GM12865 (cell line): ENCODE measurements around the gene LYL1.

Experiments
- DNase-seq: peaks from one replicate; pipeline ENCODE4 v3.0.0; 2010; ENCODE audit warnings: low read depth
- H3K4me3 ChIP-seq: 2 replicates; pipeline ENCODE4 v1.5.1; 2011; ENCODE audit warnings: mild to moderate bottlenecking, low read depth, low read length, control low read depth
- TF ChIP-seq, protein P1 (sequence below): IDR thresholded peaks from 2 replicates; pipeline ENCODE4 v1.5.1; 2011; ENCODE audit warnings: low read length, control low read depth, low read depth, inconsistent platforms; ENCODE audit not compliant: insufficient read depth; ENCODE audit errors: missing control alignments

The LYL1 gene

DNA sequence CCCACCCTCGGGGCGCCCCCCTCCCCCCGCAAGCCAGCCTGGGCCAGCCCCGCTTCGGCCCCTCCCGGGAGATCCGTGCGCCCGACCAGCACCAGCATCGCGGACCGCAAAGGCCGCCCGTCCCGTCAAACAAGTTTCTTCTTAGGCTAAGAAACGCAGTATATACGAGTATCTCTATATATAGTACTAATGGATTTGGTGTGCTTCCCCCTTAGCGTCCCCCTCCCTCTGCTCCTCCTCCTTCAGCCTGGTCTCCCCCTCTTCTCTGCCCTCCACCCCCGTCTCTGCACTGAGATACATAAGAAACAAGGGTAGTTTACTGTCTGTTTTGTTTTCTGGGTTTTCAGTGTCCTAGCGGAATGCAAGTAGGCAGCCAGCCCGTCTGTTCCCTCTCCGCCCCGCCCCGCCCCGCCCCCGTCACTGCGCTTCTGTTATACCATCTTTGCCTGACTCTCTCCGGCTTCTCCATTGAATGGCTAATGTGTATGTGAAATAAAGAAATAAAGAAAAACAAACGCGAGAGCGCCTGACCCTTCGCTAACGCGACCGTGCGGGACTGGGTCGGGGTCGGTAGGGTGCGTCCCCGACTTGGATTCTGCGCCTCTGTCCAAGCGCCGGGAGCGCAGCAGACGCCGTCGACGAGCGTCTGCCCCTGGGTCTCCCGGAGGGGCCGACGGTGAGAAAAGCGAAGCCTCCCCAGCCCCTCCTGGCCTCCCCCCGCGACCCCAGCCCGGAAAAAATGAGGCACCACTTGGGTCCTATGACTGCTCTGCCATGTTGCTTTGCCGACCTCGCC, 4.2 kb downstream of the LYL1 start:
- TF ChIP-seq, protein P1, sequence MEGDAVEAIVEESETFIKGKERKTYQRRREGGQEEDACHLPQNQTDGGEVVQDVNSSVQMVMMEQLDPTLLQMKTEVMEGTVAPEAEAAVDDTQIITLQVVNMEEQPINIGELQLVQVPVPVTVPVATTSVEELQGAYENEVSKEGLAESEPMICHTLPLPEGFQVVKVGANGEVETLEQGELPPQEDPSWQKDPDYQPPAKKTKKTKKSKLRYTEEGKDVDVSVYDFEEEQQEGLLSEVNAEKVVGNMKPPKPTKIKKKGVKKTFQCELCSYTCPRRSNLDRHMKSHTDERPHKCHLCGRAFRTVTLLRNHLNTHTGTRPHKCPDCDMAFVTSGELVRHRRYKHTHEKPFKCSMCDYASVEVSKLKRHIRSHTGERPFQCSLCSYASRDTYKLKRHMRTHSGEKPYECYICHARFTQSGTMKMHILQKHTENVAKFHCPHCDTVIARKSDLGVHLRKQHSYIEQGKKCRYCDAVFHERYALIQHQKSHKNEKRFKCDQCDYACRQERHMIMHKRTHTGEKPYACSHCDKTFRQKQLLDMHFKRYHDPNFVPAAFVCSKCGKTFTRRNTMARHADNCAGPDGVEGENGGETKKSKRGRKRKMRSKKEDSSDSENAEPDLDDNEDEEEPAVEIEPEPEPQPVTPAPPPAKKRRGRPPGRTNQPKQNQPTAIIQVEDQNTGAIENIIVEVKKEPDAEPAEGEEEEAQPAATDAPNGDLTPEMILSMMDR = no peak
- no peak for DNase-seq
- H3K4me3 ChIP-seq = peak overlapping the region; percentile 43; the same call in 1 of the 2 replicates

- DNase-seq = no peak
- TF ChIP-seq, protein P1 = no peak
- no peak overlapping the region for H3K4me3 ChIP-seq
Measured at GRCh38 chr19:13097463-13098258, 5.0 kb downstream of the LYL1 start.

DNA sequence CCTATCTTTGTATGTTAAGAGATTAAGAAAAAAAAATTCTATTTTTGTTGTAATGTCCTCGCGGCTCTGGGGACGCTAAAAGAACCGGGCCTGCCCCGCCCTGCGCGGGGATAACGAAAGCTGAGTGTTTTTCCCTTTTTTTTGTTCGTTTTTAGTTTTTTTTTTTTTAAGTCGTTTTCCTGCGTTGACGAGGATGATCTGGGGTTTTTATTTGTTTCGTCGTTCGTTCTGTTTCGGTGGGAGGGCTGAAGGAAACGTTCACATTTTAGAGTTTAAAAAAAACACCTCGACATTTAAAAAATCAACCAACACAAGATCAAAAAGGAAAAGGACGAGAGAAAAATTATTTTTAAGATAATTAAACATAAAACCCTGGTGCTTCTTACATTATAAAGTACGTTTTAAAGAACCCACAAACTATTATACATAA, 5.6 kb downstream of the LYL1 start:
- no peak overlapping the region for H3K4me3 ChIP-seq
- no peak for DNase-seq
- TF ChIP-seq, protein P1 = no peak

DNA sequence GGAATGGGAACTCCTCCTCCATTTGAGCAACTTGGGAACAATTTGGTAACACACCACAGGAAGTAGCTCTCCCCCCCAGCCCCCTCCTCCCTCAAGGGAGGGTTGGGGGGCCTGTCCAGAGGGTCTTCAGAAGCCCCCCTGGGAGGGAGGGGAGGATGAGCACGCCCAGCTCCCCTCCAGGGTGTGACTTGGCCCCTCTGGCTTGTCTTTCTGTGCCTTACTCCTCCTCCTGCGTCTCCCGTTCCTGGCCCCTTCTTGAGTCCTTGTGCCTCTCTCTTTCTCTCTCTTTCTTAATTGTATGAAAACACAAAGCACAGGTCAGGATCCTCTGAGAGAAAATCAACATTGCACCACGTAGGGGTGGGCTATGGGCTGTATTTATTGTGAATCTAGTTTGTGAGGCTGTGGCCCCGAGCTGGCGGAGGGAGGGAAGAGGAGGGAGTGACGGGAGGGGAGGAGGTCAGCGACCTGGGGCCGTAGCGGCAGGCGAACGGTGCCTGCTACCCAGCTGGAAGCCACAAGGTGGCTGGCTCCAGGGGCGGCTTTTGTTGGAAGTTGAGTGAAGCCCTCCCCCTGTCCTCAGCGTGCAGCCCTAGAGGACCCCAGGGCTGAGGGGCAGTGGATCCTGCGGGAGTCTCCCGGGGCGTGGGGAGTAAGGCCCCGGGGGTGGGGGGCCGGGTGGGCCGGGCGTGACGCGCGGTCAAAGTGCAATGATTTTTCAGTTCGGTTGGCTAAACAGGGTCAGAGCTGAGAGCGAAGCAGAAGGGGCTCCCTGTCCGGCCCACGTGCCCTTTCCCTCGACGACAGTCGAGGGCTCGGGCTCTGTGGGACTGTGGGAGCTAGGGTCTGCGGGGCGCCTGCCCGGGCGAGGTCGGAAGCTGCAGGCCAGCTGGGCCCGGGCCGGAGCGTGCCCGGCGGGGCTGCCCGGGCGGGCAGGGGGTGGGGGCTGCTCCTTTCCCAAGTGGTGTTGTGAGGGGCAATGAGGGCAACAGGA, 6.4 kb downstream of the LYL1 start:
- TF ChIP-seq, protein P1 = no peak
- no peak overlapping the region for H3K4me3 ChIP-seq
- no peak for DNase-seq

DNA sequence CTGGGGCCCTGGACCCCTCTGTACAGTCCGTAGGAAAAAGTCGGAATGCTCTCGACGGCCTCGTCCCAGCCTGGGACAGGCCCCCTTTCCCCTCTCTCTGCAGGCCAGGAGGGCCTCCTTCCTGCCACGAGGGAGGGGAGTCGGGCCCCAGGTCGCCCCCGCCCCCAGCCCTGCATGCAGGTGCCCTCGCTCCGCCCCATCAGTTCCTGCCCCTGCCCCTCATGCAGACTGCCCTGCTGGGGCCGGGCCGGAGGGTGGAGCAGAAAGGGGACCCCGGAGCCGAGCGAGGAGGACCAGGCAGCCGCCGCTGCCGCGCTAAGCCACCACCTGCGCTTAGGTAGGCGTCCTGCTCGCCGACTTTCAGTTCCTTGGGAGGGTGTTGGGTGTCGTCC, 7.3 kb downstream of the LYL1 start:
- H3K4me3 ChIP-seq = no peak overlapping the region
- no peak for DNase-seq
- TF ChIP-seq, protein P1 = no peak

DNA sequence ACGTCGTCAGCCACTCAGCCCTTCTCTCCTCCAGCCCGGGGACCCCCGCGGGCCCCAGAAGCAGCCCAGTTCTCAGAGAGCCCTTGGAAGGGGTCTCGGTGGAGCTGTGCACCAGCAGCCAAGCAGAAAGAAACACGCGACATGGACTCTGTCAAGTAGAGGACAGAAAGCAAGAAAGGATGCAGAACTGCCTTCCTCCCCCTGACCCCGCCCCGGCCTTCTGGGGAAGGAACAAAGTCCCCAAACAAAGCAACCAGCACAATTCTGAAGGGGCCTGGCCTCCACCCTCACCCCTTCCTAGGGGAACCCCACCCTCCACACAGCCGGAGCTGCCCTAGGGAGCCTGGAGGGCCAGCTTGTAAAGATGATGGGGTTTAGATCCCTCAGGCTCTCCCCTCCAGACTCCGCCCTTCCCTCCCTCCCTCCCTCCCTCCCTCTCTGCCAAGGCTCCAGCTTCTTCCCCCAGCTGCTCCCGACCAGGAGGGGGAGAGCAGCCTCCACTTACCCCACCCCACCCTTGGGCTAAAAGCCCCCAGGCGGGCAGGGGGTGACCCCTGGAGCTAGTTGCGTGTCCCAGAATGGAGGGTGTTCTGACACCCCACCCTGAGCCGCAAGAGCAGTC, 7.8 kb downstream of the LYL1 start:
- TF ChIP-seq, protein P1 = no peak
- no peak overlapping the region for H3K4me3 ChIP-seq

More for the DNA sequence above, 7.8 kb downstream of the LYL1 start:
- DNase-seq = no peak
